Testis (tissue), 3 donors: ENCODE measurements around the gene SMIM10L2A. TPM values are rescaled to one million over a fixed set of nuclear protein-coding genes. Genes with fewer than 3 reads are reported as not detected.
"Not testable (repeated sequence)": the region's sequence is repeated elsewhere in the genome, so short reads cannot be mapped to it uniquely, and the experiment has no call there.

Source experiments
- DNase-seq: peaks from one replicate; pipeline ENCODE4 v3.0.0-alpha.2; 2019
- H3K27ac ChIP-seq, 2 donors: fragments of 200-600 bp; sonication (generic); one replicate each; pipeline ENCODE4 v1.5.1; 2019
- H3K27me3 ChIP-seq: fragments of 200-600 bp; sonication (generic); one replicate; pipeline ENCODE4 v1.5.1; 2019
- H3K36me3 ChIP-seq: fragments of 200-600 bp; sonication (generic); one replicate; pipeline ENCODE4 v1.5.1; 2017; ENCODE audit warnings: low read depth; ENCODE audit errors: missing control alignments
- H3K4me1 ChIP-seq: fragments of 200-600 bp; sonication (generic); one replicate; pipeline ENCODE4 v1.5.1; 2019
- H3K4me3 ChIP-seq, 2 donors: fragments of 200-600 bp; sonication (generic); one replicate each; pipeline ENCODE4 v1.5.1; 2017 to 2019
- H3K9me3 ChIP-seq: fragments of 200-600 bp; sonication (generic); one replicate; pipeline ENCODE4 v1.5.1; 2017
- POLR2A ChIP-seq: fragments of 450-650 bp; IDR thresholded peaks from one replicate; pipeline ENCODE4 v1.6.1; 2017; ENCODE audit warnings: antibody characterized with exemption, mild to moderate bottlenecking, moderate library complexity
- WGBS, 2 donors: methylation state at CpG; one replicate each; pipeline ENCODE4 v1.1.5; 2018; 5-methylcytosine and 5-hydroxymethylcytosine counted together
- intact Hi-C: fragments of 100-400 bp; cut with DNase I; formaldehyde crosslinking; loops from one replicate; pipeline ENCODE4 v1.15.1; 2023; ENCODE audit warnings: low total_unique reads
- polyA plus RNA-seq: library from polyadenylated mRNA; stranded (reverse); fragments of 350-450 nt; fragmentation: Illumina TruSeq; extraction: RNeasy Lipid Tissue Mini Kit (QIAGEN cat#74804); gene quantifications from one replicate; pipeline ENCODE4 v1.2.3, GENCODE V29; 2014; ENCODE audit warnings: low read depth, low replicate concordance; ENCODE audit not compliant: insufficient read depth
- total RNA-seq, 2 donors: library from RNA; depleted of rRNA; stranded (reverse); fragments of >200 nt; gene quantifications; one replicate each; pipeline ENCODE4 v1.2.3, GENCODE V29; 2016
- TF ChIP-seq, protein P1 (sequence below), 3 experiments: fragments of 450-650 bp in 2 of 3; fragments of 200-600 bp in 1 of 3; sonication (generic) in 1 of 3; IDR thresholded peaks; one replicate each; pipeline ENCODE4 v1.5.1; 2016 to 2019; ENCODE audit warnings: antibody characterized with exemption in 3 of 3, mild to moderate bottlenecking in 2 of 3, moderate library complexity in 1 of 3

Gene SMIM10L2A
- total and polyA plus RNA-seq, 3 donors from 2014 or later = 15.0 to 28.0 (median 20.5) TPM

- no peak for DNase-seq
These were observed 18.4 kb upstream of the SMIM10L2A start for GRCh38 chrX:135403374-135403773.

GRCh38 chrX:135406428-135406827 lies 15.3 kb upstream of the SMIM10L2A start:
- H3K36me3 ChIP-seq, H3K27me3 ChIP-seq, DNase-seq, H3K4me3 ChIP-seq, intact Hi-C loops, H3K4me1 ChIP-seq, H3K27ac ChIP-seq, H3K9me3 ChIP-seq: not testable (repeated sequence)
- WGBS, 2 donors = 31% methylated on average over 11 of the region's 12 CpGs; no CpG with 5 or more reads in 1 of the 2 donors

More at GRCh38 chrX:135403374-135403773, 18.4 kb upstream of the SMIM10L2A start:
- H3K36me3 ChIP-seq = no peaks in the 10 kb centered on the region
- H3K4me1 ChIP-seq = no peaks in the 10 kb centered on the region
- TF ChIP-seq POLR2A = no peak
- TF ChIP-seq, protein P1, sequence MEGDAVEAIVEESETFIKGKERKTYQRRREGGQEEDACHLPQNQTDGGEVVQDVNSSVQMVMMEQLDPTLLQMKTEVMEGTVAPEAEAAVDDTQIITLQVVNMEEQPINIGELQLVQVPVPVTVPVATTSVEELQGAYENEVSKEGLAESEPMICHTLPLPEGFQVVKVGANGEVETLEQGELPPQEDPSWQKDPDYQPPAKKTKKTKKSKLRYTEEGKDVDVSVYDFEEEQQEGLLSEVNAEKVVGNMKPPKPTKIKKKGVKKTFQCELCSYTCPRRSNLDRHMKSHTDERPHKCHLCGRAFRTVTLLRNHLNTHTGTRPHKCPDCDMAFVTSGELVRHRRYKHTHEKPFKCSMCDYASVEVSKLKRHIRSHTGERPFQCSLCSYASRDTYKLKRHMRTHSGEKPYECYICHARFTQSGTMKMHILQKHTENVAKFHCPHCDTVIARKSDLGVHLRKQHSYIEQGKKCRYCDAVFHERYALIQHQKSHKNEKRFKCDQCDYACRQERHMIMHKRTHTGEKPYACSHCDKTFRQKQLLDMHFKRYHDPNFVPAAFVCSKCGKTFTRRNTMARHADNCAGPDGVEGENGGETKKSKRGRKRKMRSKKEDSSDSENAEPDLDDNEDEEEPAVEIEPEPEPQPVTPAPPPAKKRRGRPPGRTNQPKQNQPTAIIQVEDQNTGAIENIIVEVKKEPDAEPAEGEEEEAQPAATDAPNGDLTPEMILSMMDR (IDR thresholded peaks at IDR 0.05) = no peak
- no peaks in the 10 kb centered on the region for H3K9me3 ChIP-seq
- no peak overlapping the region for H3K4me3 ChIP-seq
- intact Hi-C loops = no loop called here
- H3K27me3 ChIP-seq = no peaks in the 10 kb centered on the region
- no peak overlapping the region for H3K27ac ChIP-seq

DNA sequence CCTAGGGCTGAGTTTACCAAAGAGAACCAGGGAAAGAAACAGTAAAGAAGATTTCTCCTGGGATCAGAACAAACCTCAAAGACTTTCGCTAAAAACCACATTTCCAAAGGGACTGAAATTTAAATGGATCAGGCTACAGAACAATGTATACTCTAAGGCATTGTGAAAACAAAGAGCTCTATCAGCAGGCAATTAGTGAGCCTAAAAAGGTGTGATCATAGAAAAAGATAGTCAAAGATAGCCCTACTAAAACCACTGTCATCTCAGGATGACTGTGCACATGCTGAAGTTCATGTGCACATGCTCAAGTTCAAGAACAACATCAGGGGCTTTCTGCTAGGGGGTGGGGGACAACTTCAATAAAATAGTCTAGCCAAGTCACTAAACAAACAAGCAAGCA lies 12.9 kb upstream of the SMIM10L2A start:
- intact Hi-C loops = no loop called here
- Histone ChIP-seq H3K4me1 (no peaks in the 10 kb centered on the region), H3K27me3 (no peaks in the 10 kb centered on the region), H3K9me3 (no peaks in the 10 kb centered on the region), H3K4me3 (no peak overlapping the region), H3K36me3 (no peaks in the 10 kb centered on the region), H3K27ac (no peak overlapping the region)
- no peak for DNase-seq
- 83 to 93% methylated on average over 1 of the region's 1 CpG for WGBS, 2 donors
- no peak for TF ChIP-seq POLR2A
- TF ChIP-seq, protein P1 (IDR thresholded peaks at IDR 0.05) = no peak

DNA sequence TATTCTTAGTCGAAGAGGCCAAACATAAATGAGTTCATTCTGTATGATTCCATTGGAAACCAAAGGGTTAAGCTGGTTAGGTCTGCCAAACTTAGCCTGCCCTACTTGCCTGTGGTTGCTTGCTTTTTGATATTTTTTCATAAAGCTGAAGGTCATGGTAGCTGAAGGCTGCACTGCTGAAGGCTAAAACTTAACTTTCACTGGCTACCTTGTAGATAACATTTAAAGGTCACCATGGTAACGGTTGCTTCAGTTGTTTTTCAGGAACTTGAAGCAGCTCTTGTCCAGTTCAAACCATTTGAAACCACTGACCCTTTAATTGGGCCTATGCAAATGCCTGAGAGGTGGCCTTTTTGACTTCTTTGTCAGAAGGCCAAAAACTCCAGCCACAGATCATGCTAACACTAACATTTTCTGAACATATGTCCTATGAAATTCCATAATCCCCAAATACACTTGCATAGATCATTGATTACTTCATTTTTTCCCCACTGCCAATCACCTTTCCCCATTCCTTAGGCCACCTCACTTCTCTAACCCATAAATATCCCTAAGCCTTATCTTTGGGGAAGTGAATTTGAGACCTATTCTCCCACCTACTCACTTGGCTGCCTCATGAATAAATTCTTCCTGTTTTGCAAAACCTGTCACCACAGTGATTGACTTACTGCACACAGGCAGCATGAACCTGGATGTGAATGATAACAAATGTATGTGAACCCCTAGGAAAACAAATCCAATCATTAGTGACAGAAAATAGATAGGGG lies 10.7 kb upstream of the SMIM10L2A start:
- H3K36me3 ChIP-seq = no peaks in the 10 kb centered on the region

GRCh38 chrX:135411893-135412292 lies 9.9 kb upstream of the SMIM10L2A start:
- no peak for TF ChIP-seq POLR2A
- TF ChIP-seq, protein P1 (IDR thresholded peaks at IDR 0.05) = no peak
- intact Hi-C loops = no loop called here
- Histone ChIP-seq H3K4me1 (no peaks in the 10 kb centered on the region), H3K36me3 (no peaks in the 10 kb centered on the region), H3K9me3 (no peaks in the 10 kb centered on the region), H3K27ac (no peak overlapping the region), H3K4me3 (no peak overlapping the region), H3K27me3 (no peaks in the 10 kb centered on the region)
- WGBS, 2 donors = 66 to 83% methylated on average over 2 to 3 of the region's 3 CpGs
- no peak for DNase-seq

More for the DNA sequence above, 10.7 kb upstream of the SMIM10L2A start:
- Histone ChIP-seq H3K4me3 (no peak overlapping the region), H3K4me1 (no peaks in the 10 kb centered on the region), H3K27ac (no peak overlapping the region), H3K27me3 (no peaks in the 10 kb centered on the region), H3K9me3 (no peaks in the 10 kb centered on the region)
- no peak for DNase-seq
- TF ChIP-seq, protein P1 (IDR thresholded peaks at IDR 0.05) = no peak
- no peak for TF ChIP-seq POLR2A
- intact Hi-C loops = no loop called here
- 28 to 40% methylated on average over 2 of the region's 2 CpGs for WGBS, 2 donors
